SK-N-SH treated with all-trans-retinoic acid at 6 μM for 48 hours (cell line): Measurements from ENCODE around the gene PF4V1.

ENCODE experiments used
- ARNTL ChIP-seq: fragments of 450-650 bp; formaldehyde crosslinking; IDR thresholded peaks from 2 replicates; pipeline ENCODE4 v1.5.0; 2020; ENCODE audit warnings: low read depth, mild to moderate bottlenecking, moderate library complexity, borderline replicate concordance
- CSDC2 ChIP-seq: fragments of 250-450 bp; sonication (Bioruptor Pico); IDR thresholded peaks from 2 replicates; pipeline ENCODE4 v1.5.0; 2020; ENCODE audit warnings: mild to moderate bottlenecking, moderate library complexity
- ESRRG ChIP-seq: fragments of 250-450 bp; sonication (Bioruptor Pico); IDR thresholded peaks from 2 replicates; pipeline ENCODE4 v1.6.1; 2021; ENCODE audit warnings: mild to moderate bottlenecking
- GLIS3 ChIP-seq: fragments of 250-450 bp; sonication (Bioruptor Pico); IDR thresholded peaks from 2 replicates; pipeline ENCODE4 v1.5.0; 2020; ENCODE audit warnings: mild to moderate bottlenecking, moderate library complexity
- OSR1 ChIP-seq: fragments of 250-450 bp; sonication (Bioruptor Pico); IDR thresholded peaks from 2 replicates; pipeline ENCODE4 v1.8.0; 2022; ENCODE audit warnings: moderate library complexity, mild to moderate bottlenecking, inconsistent platforms
- PATZ1 ChIP-seq: fragments of 250-450 bp; sonication (Bioruptor Pico); IDR thresholded peaks from 2 replicates; pipeline ENCODE4 v1.8.0; 2020; ENCODE audit warnings: mild to moderate bottlenecking, moderate library complexity, borderline replicate concordance
- RARB ChIP-seq: fragments of 250-450 bp; sonication (Bioruptor Pico); IDR thresholded peaks from 2 replicates; pipeline ENCODE4 v1.8.0; 2021; ENCODE audit warnings: mild to moderate bottlenecking, moderate library complexity
- SNAI2 ChIP-seq: fragments of 250-450 bp; sonication (Bioruptor Pico); IDR thresholded peaks from 2 replicates; pipeline ENCODE4 v1.5.0; 2020; ENCODE audit warnings: mild to moderate bottlenecking, moderate library complexity
- ZC3H10 ChIP-seq: fragments of 250-450 bp; sonication (Bioruptor Pico); IDR thresholded peaks from 2 replicates; pipeline ENCODE4 v1.5.1; 2021; ENCODE audit warnings: mild to moderate bottlenecking, moderate library complexity
- ZFP3 ChIP-seq: fragments of 250-450 bp; sonication (Bioruptor Pico); IDR thresholded peaks from 2 replicates; pipeline ENCODE4 v1.5.0; 2020; ENCODE audit warnings: mild to moderate bottlenecking, moderate library complexity
- ZFP30 ChIP-seq: fragments of 450-650 bp; formaldehyde crosslinking; IDR thresholded peaks from 2 replicates; pipeline ENCODE4 v1.5.0; 2022; ENCODE audit warnings: mild to moderate bottlenecking, moderate library complexity
- ZNF70 ChIP-seq: fragments of 450-650 bp; formaldehyde crosslinking; IDR thresholded peaks from 2 replicates; pipeline ENCODE4 v1.5.0; 2020; ENCODE audit warnings: mild to moderate bottlenecking, moderate library complexity
- ZNF8 ChIP-seq: fragments of 450-650 bp; formaldehyde crosslinking; IDR thresholded peaks from 2 replicates; pipeline ENCODE4 v1.5.0; 2020; ENCODE audit warnings: mild to moderate bottlenecking, moderate library complexity
- TF ChIP-seq, protein P1 (sequence below): fragments of 250-450 bp; sonication (Bioruptor Pico); IDR thresholded peaks from 2 replicates; pipeline ENCODE4 v1.5.1; 2020; ENCODE audit warnings: low read depth, mild to moderate bottlenecking, moderate library complexity

GRCh38 chr4:73859614-73860088, 6.6 kb downstream of the PF4V1 start:
- TF ChIP-seq ZNF70 (CRISPR knock-in tag) (no peak), ARNTL (CRISPR knock-in tag) (no peak), OSR1 (CRISPR knock-in tag) (no peak), PATZ1 (CRISPR knock-in tag) (no peak), RARB (CRISPR knock-in tag) (no peak), GLIS3 (CRISPR knock-in tag) (no peak), ZFP3 (CRISPR knock-in tag) (no peak), SNAI2 (CRISPR knock-in tag) (no peak), ZNF8 (CRISPR knock-in tag) (no peak), ZFP30 (CRISPR knock-in tag) (no peak), ZC3H10 (no peak), CSDC2 (no peak), ESRRG (CRISPR knock-in tag) (no peak)
- TF ChIP-seq, protein P1, sequence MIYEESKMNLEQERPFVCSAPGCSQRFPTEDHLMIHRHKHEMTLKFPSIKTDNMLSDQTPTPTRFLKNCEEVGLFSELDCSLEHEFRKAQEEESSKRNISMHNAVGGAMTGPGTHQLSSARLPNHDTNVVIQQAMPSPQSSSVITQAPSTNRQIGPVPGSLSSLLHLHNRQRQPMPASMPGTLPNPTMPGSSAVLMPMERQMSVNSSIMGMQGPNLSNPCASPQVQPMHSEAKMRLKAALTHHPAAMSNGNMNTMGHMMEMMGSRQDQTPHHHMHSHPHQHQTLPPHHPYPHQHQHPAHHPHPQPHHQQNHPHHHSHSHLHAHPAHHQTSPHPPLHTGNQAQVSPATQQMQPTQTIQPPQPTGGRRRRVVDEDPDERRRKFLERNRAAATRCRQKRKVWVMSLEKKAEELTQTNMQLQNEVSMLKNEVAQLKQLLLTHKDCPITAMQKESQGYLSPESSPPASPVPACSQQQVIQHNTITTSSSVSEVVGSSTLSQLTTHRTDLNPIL (CRISPR knock-in tag), result no peak
